G401.6 (cell line): ENCODE data around the gene GRB10.
"Not testable (repeated sequence)": the region's sequence is repeated elsewhere in the genome, so short reads cannot be mapped to it uniquely, and the experiment has no call there.

ENCODE experiments used
- FAIRE-seq: peaks from 2 replicates; lab custom pipeline; 2012; peaks lifted over from hg19 to GRCh38; lab: Jason Lieb, UNC

Gene GRB10

DNA sequence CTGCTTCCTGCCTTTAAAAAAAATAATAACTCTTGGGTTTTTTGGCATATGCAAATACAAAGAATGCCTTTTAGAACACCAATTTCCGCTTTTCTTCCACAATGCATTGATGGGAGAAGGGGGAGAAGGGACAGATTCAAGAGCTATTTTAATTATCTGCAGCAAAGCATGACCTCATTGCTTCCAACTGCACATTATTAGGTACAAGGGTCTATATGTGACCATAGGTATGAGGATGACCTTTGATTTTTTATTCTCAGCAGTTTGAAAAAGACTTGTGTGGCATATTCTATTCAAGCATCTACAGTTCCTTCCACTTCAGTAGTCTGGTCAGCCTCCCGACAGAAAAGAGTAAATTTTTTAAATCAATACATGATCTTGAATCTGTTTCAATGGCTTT is 39.7 kb downstream of the GRB10 start:
- FAIRE-seq, result no peak

- no peak for FAIRE-seq
Observed at GRCh38 chr7:50742401-50742800, 40.3 kb downstream of the GRB10 start.

GRCh38 chr7:50739744-50740435 is 42.8 kb downstream of the GRB10 start:
- no peak for FAIRE-seq

DNA sequence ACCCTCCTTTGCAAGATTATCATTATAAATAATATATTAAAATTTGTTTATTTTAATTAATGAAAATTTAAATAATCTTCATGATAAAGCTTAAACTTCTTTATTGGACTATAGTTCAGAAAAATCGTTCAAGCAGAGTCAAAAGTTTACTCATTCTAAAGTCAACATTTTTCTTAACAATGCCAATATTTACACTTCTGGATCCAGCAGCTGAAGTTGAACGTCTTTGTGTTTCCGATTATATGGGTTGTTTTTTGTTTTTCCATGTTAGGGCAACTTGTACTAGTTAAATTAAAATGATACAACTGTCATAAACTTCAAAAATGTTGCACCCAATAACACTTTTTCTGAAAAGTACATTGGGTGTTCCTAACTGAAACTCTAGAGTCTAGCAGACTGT is 43.8 kb downstream of the GRB10 start:
- FAIRE-seq, result no peak

GRCh38 chr7:50735836-50736235 is 46.9 kb downstream of the GRB10 start:
- FAIRE-seq, result not testable (repeated sequence)

DNA sequence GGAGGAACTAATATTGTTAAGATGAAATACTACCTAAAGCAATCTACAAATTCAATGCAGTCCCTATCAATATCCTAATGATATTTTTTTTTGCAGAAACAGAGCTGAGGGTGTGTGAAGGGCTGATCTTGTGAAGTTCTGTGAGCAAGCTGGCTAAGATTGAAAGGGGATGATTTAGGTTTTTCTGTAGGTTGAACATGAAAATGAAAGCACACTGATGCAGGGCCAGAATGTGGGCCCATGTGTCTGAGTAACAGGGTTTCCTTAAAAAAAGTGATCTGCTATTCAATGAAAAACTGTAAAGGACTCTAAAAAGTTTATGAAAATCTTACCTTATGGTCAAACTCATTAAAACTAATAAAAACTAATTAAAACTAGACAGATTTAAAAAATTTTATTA is 47.4 kb downstream of the GRB10 start:
- no peak for FAIRE-seq

GRCh38 chr7:50734246-50734645 is 48.5 kb downstream of the GRB10 start:
- no peak for FAIRE-seq

DNA sequence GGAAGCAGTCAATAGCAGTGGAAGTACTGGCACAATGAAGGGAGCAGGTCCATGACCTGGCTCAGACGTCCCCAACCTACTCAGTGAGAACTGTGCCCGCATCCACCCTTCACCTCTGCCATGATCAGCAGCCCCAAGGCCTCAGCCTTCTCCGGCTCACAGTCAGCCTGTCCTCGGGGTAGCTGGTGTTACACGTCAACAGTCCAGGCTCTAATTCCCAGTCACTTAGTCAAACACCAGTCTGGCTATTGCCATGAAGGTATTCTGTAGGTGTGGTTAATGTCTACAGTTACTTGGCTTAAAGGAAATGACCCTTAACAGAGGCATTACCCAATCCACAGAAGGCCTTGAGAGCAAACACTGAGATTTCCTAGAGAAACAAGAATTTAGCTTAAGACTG is 49.1 kb downstream of the GRB10 start:
- FAIRE-seq, result no peak

DNA sequence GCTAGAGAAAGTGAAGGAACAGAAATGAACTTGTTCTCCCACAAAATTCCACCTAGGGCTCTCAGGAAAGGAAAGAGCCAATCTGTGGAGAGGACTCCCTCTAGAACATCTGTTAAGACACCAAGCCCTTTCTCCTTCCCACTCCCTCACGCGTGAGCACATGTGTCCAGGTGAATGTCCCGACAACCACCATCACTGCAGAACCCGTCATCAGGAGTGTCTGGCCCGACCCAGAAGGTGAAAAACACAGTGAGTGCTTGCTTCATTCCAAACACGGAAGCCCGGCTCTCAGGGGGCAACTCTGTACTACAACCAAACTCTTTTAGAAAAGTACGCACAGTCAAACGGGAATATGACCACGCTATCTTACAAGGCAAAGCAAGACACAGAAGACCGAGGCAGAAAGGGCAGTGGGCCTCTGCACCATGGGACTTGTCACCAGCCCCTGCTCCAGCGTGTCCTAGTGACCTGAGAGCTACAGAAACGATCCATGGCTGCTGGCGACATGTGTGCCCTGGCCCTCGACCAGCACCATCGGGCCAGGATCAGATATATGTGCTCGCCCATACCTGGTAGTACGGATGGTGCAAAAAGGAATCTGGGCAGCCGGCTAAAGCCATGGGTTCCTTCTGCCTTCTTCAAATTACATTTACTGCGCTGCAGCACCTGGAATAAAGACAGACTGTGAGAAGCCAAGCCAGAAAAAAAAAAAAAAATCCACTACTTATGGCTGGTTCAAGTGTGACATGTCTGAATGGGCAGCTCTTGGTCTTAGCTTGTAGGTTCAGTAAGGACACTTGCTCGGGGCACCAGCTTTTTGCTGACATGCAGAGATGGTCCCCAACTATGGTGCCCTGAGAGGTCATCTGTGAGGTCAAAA is 50.8 kb downstream of the GRB10 start:
- no peak for FAIRE-seq

- FAIRE-seq, result no peak
Observed at GRCh38 chr7:50730446-50731400, 52.0 kb downstream of the GRB10 start.

GRCh38 chr7:50729962-50730361 is 52.7 kb downstream of the GRB10 start:
- no peak for FAIRE-seq

DNA sequence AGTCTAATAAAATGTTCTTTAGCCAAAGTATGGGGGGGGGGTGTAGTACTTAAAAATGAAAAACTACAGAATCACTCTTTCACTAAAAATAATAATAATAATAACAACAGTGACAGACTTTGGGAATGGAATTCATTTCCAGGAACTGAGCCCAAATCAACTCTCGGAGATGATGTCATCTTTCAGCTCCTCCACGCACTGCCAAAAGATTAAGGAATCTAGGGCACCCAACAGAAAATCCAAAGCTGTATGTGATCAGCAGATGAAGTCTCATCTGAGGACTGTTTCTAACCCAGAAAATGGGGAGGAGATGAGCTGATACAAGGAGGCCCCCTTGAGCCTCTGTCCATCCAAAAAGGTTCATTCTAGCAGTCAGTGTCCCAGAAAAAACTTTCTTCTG is 54.5 kb downstream of the GRB10 start:
- no peak for FAIRE-seq

DNA sequence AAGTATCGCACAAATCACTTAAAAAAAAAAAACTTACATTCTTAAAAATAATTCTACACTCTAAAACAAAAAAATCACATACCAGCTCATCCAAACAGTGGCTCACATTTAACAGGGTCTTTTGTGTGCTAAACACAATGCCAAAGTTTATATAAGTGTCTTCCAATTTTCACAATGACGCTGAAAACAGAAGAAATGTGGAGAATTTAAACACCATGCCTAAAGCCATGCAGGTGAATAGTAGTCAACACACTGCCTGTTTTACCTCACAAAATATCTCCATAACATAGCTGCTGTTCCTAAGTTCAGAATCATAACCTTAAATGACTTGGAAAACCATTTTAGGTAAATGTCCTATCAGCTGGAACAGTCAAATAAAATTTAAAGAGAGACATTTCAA is 55.0 kb downstream of the GRB10 start:
- no peak for FAIRE-seq

- no peak for FAIRE-seq
Observed at GRCh38 chr7:50727072-50727471, 55.6 kb downstream of the GRB10 start.

GRCh38 chr7:50725774-50726173 is 56.9 kb downstream of the GRB10 start:
- no peak for FAIRE-seq

- FAIRE-seq, result no peak
Observed at GRCh38 chr7:50724526-50725520, 57.9 kb downstream of the GRB10 start.

DNA sequence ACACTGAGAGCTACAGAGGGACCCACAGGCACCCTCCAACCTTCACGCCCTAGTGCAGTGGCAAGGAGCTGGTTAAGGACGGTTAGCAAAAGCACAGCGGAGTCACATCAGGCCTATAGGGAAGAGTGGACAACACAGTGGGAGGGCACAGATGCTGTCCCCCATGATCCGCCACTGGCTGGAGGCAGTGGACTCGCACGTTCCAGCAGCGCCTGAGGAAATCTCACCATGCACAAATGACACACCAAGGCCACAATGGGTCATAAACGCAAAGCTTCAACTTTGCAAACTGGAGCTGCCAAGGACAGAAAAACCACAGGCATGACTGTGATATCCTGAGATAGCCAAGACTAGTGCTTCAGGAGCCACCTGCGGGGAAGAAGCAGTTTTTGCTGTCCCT is 58.8 kb downstream of the GRB10 start:
- FAIRE-seq, result no peak

GRCh38 chr7:50723173-50723572 is 59.5 kb downstream of the GRB10 start:
- no peak for FAIRE-seq

DNA sequence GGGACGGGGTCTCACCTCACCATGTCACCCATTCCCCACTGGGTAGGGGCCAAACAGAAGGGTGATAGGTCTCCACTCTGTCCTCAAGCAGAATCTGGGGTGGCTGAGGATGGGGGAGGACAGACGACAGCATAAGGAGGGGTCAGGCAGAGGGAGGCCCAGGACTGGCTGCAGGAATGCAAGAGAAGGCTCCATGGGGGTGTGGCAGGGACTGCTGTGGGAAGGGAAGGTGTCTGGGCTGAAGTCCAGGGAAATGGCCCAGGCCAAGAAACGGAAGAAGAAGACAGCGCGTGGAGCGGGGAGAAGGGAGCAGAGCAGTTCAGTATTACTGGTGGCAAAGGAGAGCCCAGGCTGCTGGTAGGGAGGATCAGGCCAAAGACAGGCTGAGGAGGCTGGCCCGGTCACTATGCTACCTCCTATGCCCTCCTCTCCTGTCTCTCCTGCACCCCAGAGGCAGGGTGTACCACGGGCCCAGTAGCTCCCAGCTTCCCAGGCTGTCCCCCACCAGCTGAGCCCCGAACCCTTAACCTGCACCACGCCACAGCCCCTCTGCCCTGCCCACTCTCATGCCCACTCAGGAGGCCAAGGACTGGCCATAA is 60.9 kb downstream of the GRB10 start:
- FAIRE-seq, result no peak

GRCh38 chr7:50721160-50721559 is 61.5 kb downstream of the GRB10 start:
- FAIRE-seq, result no peak

DNA sequence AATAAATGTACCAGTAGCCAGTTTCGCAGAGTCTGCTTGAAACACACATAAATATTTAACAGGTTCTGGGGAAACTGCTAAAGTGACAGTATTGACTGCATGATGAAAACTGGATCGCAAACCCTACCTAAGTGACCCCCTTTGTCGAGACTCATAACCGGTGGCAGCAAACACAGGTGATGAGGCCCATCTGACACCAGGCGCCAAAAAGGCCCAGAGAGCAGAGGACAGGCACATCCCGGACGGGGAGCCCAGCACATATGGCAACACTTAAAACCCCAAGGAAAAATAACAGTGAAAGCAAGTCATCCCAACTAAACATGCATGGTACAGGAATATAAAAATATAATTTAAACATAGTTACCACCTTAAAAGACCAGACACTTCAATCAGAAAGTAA is 62.4 kb downstream of the GRB10 start:
- no peak for FAIRE-seq
